Measurements from ENCODE around the gene TNFAIP8L2.

Gene TNFAIP8L2

GRCh38 chr1:151156515-151156819, at the start of gene TNFAIP8L2:
TSS of gene TNFAIP8L2 (plus strand) at chr1:151156649. CDS start at chr1:151158698, 2,049 bp downstream.
- no peak for DNase-seq (ENCODE audit: low spot score)

- DNase-seq (ENCODE audit: low spot score) = no peak
Observed at GRCh38 chr1:151106894-151107293, 49.6 kb upstream of the TNFAIP8L2 start.

GRCh38 chr1:151108331-151108730, 48.1 kb upstream of the TNFAIP8L2 start:
- DNase-seq (ENCODE audit: low spot score) = no peak

GRCh38 chr1:151113877-151114276, 42.6 kb upstream of the TNFAIP8L2 start:
- no peak for DNase-seq (ENCODE audit: low spot score)

GRCh38 chr1:151124763-151125403, 31.6 kb upstream of the TNFAIP8L2 start:
- peak; percentile 4 for DNase-seq (ENCODE audit: low spot score)

GRCh38 chr1:151128800-151129199, 27.6 kb upstream of the TNFAIP8L2 start:
- peak; percentile 10 for DNase-seq (ENCODE audit: low spot score)

- peak; percentile 10 for DNase-seq (ENCODE audit: low spot score)
Observed at GRCh38 chr1:151130987-151131586, 25.4 kb upstream of the TNFAIP8L2 start.

GRCh38 chr1:151131701-151132334, 24.6 kb upstream of the TNFAIP8L2 start:
- peak; percentile 3 for DNase-seq (ENCODE audit: low spot score)

- peak; percentile 4 for DNase-seq (ENCODE audit: low spot score)
Observed at GRCh38 chr1:151132335-151133017, 24.0 kb upstream of the TNFAIP8L2 start.

- peak; percentile 7 for DNase-seq (ENCODE audit: low spot score)
Observed at GRCh38 chr1:151133018-151133806, 23.2 kb upstream of the TNFAIP8L2 start.

GRCh38 chr1:151134396-151134795, 22.1 kb upstream of the TNFAIP8L2 start:
- DNase-seq (ENCODE audit: low spot score) = peak; percentile 6

GRCh38 chr1:151134991-151135390, 21.5 kb upstream of the TNFAIP8L2 start:
- DNase-seq (ENCODE audit: low spot score) = no peak

- peak; percentile 42 for DNase-seq (ENCODE audit: low spot score)
Observed at GRCh38 chr1:151135433-151136385, 20.7 kb upstream of the TNFAIP8L2 start.

- DNase-seq (ENCODE audit: low spot score) = no peak
Observed at GRCh38 chr1:151137789-151138188, 18.7 kb upstream of the TNFAIP8L2 start.

GRCh38 chr1:151142411-151143056, 13.9 kb upstream of the TNFAIP8L2 start:
- no peak for DNase-seq (ENCODE audit: low spot score)

GRCh38 chr1:151143057-151143435, 13.4 kb upstream of the TNFAIP8L2 start:
- DNase-seq (ENCODE audit: low spot score) = no peak

- DNase-seq (ENCODE audit: low spot score) = no peak
Observed at GRCh38 chr1:151143986-151144385, 12.5 kb upstream of the TNFAIP8L2 start.

- no peak for DNase-seq (ENCODE audit: low spot score)
Observed at GRCh38 chr1:151144474-151145303, 11.8 kb upstream of the TNFAIP8L2 start.

- no peak for DNase-seq (ENCODE audit: low spot score)
Observed at GRCh38 chr1:151145304-151146071, 11.0 kb upstream of the TNFAIP8L2 start.
